Caco-2 (cell line): ENCODE measurements around the gene ADNP2. TPM values are rescaled to one million over a fixed set of nuclear protein-coding genes. Genes with fewer than 3 reads are reported as not detected.

Experiments
- BruUV-seq: library from RNA; stranded (reverse); fragments of 400-500 nt; replicated peaks from 2 replicates; lab custom pipeline; 2021; lab: Mats Ljungman, UMichigan
- CTCF ChIA-PET: fragments of 300-600 bp; sonication (Branson Sonifier 250); formaldehyde crosslinking; loops from one replicate; lab custom pipeline; 2022; ENCODE audit warnings: antibody characterized with exemption; lab: Charles Lee
- POLR2A ChIA-PET: fragments of 300-600 bp; sonication (Branson Sonifier 250); formaldehyde crosslinking; loops from one replicate; lab custom pipeline; 2022; ENCODE audit warnings: antibody characterized with exemption; lab: Charles Lee
- DNase-seq, 2 experiments: peaks; one replicate each; pipeline versions ENCODE4 v3.0.0 to v3.0.0-alpha.2; 2020 to 2022
- H3K27me3 ChIP-seq: replicated peaks from 2 replicates; pipeline ENCODE4 v1.6.0; 2011; ENCODE audit warnings: low read length; ENCODE audit not compliant: control insufficient read depth, insufficient read depth
- H3K36me3 ChIP-seq: 2 replicates; pipeline ENCODE4 v1.5.1; 2011; ENCODE audit warnings: low read length; ENCODE audit not compliant: control insufficient read depth, insufficient read depth
- H3K4me1 ChIP-seq: fragments of 250-450 bp; sonication (Bioruptor Pico); 2 replicates; pipeline ENCODE4 v1.5.1; 2020; ENCODE audit warnings: mild to moderate bottlenecking
- H3K4me3 ChIP-seq: 2 replicates; pipeline ENCODE4 v1.5.1; 2011; ENCODE audit warnings: low read depth, mild to moderate bottlenecking, control low read depth, low read length
- H3K9me3 ChIP-seq: fragments of 250-450 bp; sonication (Bioruptor Pico); 2 replicates; pipeline ENCODE4 v1.5.1; 2020; ENCODE audit warnings: mild to moderate bottlenecking, moderate library complexity
- H3K27ac Mint-ChIP-seq: one replicate; pipeline ENCODE4 v1.8.0; 2022; ENCODE audit warnings: mixed read lengths; ENCODE audit not compliant: unreplicated experiment
- H3K27me3 Mint-ChIP-seq: one replicate; pipeline ENCODE4 v1.8.0; 2022; ENCODE audit warnings: mixed read lengths; ENCODE audit not compliant: insufficient read depth, unreplicated experiment
- H3K36me3 Mint-ChIP-seq: one replicate; pipeline ENCODE4 v1.8.0; 2022; ENCODE audit warnings: mild to moderate bottlenecking, mixed read lengths; ENCODE audit not compliant: insufficient read depth, unreplicated experiment
- H3K4me1 Mint-ChIP-seq: one replicate; pipeline ENCODE4 v1.8.0; 2022; ENCODE audit warnings: low read depth, mixed read lengths; ENCODE audit not compliant: unreplicated experiment
- H3K4me3 Mint-ChIP-seq: one replicate; pipeline ENCODE4 v1.8.0; 2022; ENCODE audit warnings: mild to moderate bottlenecking, moderate library complexity, mixed read lengths; ENCODE audit not compliant: unreplicated experiment
- H3K9me3 Mint-ChIP-seq: one replicate; pipeline ENCODE4 v1.8.0; 2022; ENCODE audit warnings: mixed read lengths; ENCODE audit not compliant: unreplicated experiment
- intact Hi-C: fragments of 100-400 bp; cut with micrococcal nuclease; formaldehyde crosslinking; loops from one replicate; pipeline ENCODE4 v1.10.0; 2022; ENCODE audit not compliant: unreplicated experiment
- total RNA-seq: library from RNA; stranded (reverse); gene quantifications from 2 replicates; pipeline ENCODE4 v1.2.3, GENCODE V29; 2022
- TF ChIP-seq, protein P1 (sequence below), 2 experiments: fragments of 200-600 bp in 1 of 2; IDR thresholded peaks; 1 replicate in 1 of 2; 2 replicates in 1 of 2; pipeline versions ENCODE4 v1.5.1 to v1.8.0; 2011 to 2022; ENCODE audit warnings: antibody characterized with exemption in 1 of 2, control low read depth in 1 of 2, inconsistent platforms in 1 of 2, low read depth in 1 of 2, low read length in 1 of 2, mild to moderate bottlenecking in 1 of 2, moderate library complexity in 1 of 2; ENCODE audit not compliant: insufficient read depth in 1 of 2, severe bottlenecking in 1 of 2, unreplicated experiment in 1 of 2

Gene ADNP2
- total RNA-seq, 1 experiment from 2014 or later = 22.1 TPM

DNA sequence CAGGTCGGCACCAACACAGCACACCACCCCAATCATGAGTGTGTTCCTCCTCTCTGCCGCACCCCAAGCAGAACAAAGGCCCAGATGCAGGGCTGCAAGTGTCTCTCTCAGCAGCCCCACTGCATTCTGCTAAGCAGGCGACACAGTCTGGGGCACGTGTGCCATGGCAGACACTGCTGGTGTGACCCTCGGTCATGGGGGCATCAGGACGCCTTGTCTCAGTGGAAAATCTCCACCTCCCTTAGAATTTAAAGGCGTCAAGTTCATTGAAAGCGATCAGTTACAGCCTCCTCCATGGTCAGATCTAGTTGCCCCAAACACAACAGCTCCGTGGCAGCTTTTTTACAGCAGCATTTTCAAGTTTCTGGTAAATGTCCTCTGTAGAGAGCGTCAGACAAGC lies 57.2 kb downstream of the ADNP2 start:
- Mint-ChIP-seq H3K27me3 (no peaks in the 10 kb centered on the region), H3K36me3 (peaks cover 4% of the 10 kb centered on the region), H3K9me3 (no peaks in the 10 kb centered on the region), H3K4me3 (no peak overlapping the region), H3K27ac (no peak overlapping the region), H3K4me1 (no peaks in the 10 kb centered on the region)
- ChIA-PET POLR2A (no interaction called here), CTCF (no interaction called here)
- intact Hi-C loops = no loop called here
- no peaks in the 10 kb centered on the region for H3K9me3 ChIP-seq
- TF ChIP-seq, protein P1, sequence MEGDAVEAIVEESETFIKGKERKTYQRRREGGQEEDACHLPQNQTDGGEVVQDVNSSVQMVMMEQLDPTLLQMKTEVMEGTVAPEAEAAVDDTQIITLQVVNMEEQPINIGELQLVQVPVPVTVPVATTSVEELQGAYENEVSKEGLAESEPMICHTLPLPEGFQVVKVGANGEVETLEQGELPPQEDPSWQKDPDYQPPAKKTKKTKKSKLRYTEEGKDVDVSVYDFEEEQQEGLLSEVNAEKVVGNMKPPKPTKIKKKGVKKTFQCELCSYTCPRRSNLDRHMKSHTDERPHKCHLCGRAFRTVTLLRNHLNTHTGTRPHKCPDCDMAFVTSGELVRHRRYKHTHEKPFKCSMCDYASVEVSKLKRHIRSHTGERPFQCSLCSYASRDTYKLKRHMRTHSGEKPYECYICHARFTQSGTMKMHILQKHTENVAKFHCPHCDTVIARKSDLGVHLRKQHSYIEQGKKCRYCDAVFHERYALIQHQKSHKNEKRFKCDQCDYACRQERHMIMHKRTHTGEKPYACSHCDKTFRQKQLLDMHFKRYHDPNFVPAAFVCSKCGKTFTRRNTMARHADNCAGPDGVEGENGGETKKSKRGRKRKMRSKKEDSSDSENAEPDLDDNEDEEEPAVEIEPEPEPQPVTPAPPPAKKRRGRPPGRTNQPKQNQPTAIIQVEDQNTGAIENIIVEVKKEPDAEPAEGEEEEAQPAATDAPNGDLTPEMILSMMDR (IDR thresholded peaks at IDR 0.05; ENCODE audit: insufficient read depth in 1 of 2, low read depth in 1 of 2, low read length in 1 of 2, severe bottlenecking in 1 of 2, unreplicated experiment in 1 of 2) = no peak
- no peaks in the 10 kb centered on the region for H3K4me1 ChIP-seq
- H3K4me3 ChIP-seq = no peak overlapping the region
- H3K36me3 ChIP-seq = no peaks in the 10 kb centered on the region
- no peak for DNase-seq
- H3K27me3 ChIP-seq = no peaks in the 10 kb centered on the region
- BruUV-seq = no TSS peak

- H3K4me3 Mint-ChIP-seq = no peak overlapping the region
- POLR2A ChIA-PET = no interaction called here
- H3K27me3 Mint-ChIP-seq = no peaks in the 10 kb centered on the region
- intact Hi-C loops = no loop called here
- H3K27ac Mint-ChIP-seq = no peak overlapping the region
- no peaks in the 10 kb centered on the region for H3K36me3 ChIP-seq
- TF ChIP-seq, protein P1 (IDR thresholded peaks at IDR 0.05; ENCODE audit: insufficient read depth in 1 of 2, low read depth in 1 of 2, low read length in 1 of 2, severe bottlenecking in 1 of 2, unreplicated experiment in 1 of 2) = no peak
- no peaks in the 10 kb centered on the region for H3K9me3 ChIP-seq
- H3K9me3 Mint-ChIP-seq = no peaks in the 10 kb centered on the region
- no TSS peak for BruUV-seq
- CTCF ChIA-PET = no interaction called here
- no peak overlapping the region for H3K4me3 ChIP-seq
- peaks cover 4% of the 10 kb centered on the region for H3K36me3 Mint-ChIP-seq
- no peak for DNase-seq
- H3K4me1 ChIP-seq = no peaks in the 10 kb centered on the region
- H3K27me3 ChIP-seq = no peaks in the 10 kb centered on the region
- no peaks in the 10 kb centered on the region for H3K4me1 Mint-ChIP-seq
Measured at GRCh38 chr18:80166725-80167124, 57.7 kb downstream of the ADNP2 start.

GRCh38 chr18:80167331-80167730 lies 58.3 kb downstream of the ADNP2 start:
- POLR2A ChIA-PET = no interaction called here
- Histone ChIP-seq H3K4me1 (no peaks in the 10 kb centered on the region), H3K36me3 (no peaks in the 10 kb centered on the region), H3K27me3 (no peaks in the 10 kb centered on the region), H3K9me3 (no peaks in the 10 kb centered on the region), H3K4me3 (no peak overlapping the region)
- H3K36me3 Mint-ChIP-seq = peaks cover 4% of the 10 kb centered on the region
- no peaks in the 10 kb centered on the region for H3K27me3 Mint-ChIP-seq
- no peaks in the 10 kb centered on the region for H3K9me3 Mint-ChIP-seq
- TF ChIP-seq, protein P1 (IDR thresholded peaks at IDR 0.05; ENCODE audit: insufficient read depth in 1 of 2, low read depth in 1 of 2, low read length in 1 of 2, severe bottlenecking in 1 of 2, unreplicated experiment in 1 of 2) = no peak
- no TSS peak for BruUV-seq
- CTCF ChIA-PET = no interaction called here
- DNase-seq = no peak
- intact Hi-C loops = no loop called here
- no peak overlapping the region for H3K27ac Mint-ChIP-seq
- no peak overlapping the region for H3K4me3 Mint-ChIP-seq
- no peaks in the 10 kb centered on the region for H3K4me1 Mint-ChIP-seq
